ENCODE measurements around the gene RPL35A. TPM values are rescaled to one million over a fixed set of nuclear protein-coding genes. Genes with fewer than 3 reads are reported as not detected.

Gene RPL35A
- total and polyA plus RNA-seq, 2 of the 4 experiments (the other 2 are of a cell fraction), result 906 to 1,064 TPM

- Histone ChIP-seq H3K4me3 (ENCODE audit: insufficient read depth, low read depth, low read length) (no peak overlapping the region), H4K8ac (ENCODE audit: low read depth in 2 of 2, low read length in 2 of 2) (no peak overlapping the region), H2BK20ac (ENCODE audit: low read depth, low read length) (no peak overlapping the region), H2BK5ac (ENCODE audit: low read depth, low read length, poor library complexity, severe bottlenecking) (no peak overlapping the region), H3K79me1 (ENCODE audit: low read depth in 1 of 2, low read length in 2 of 2) (no peaks in the 10 kb centered on the region), H3K18ac (ENCODE audit: low read depth, low read length) (no peak overlapping the region), H4K20me1 (ENCODE audit: insufficient read depth, low read length) (no peaks in the 10 kb centered on the region), H3K4ac (ENCODE audit: low read depth, low read length) (no peak overlapping the region), H3K9me3 (ENCODE audit: control insufficient read depth, insufficient read depth, low read length) (no peaks in the 10 kb centered on the region), H2BK120ac (ENCODE audit: low read depth, low read length) (no peak overlapping the region), H3K27ac (ENCODE audit: insufficient read depth, low read length) (no peak overlapping the region), H3K36me3 (ENCODE audit: control insufficient read depth, insufficient read depth, low read length) (0 out of 2 replicates have a peak, but pooled peaks cover 1% of the 10 kb centered on the region), H2AFZ (replicated peaks; ENCODE audit: low read length, poor library complexity) (no peak overlapping the region), H3K4me2 (ENCODE audit: low read depth, low read length) (no peak overlapping the region), H3K56ac (ENCODE audit: extremely low read depth, insufficient read depth, low read length) (no peak overlapping the region), H2BK15ac (ENCODE audit: low read depth, low read length) (no peak overlapping the region), H3K4me1 (ENCODE audit: control insufficient read depth, insufficient read depth, low read length) (no peaks in the 10 kb centered on the region), H3K14ac (replicated peaks; ENCODE audit: low read depth, low read length) (no peak overlapping the region), H4K91ac (ENCODE audit: insufficient read depth, low read depth, low read length) (no peak overlapping the region), H3K23ac (ENCODE audit: low read depth, low read length) (no peak overlapping the region), H3K27me3 (ENCODE audit: control insufficient read depth, insufficient read depth, low read length) (no peaks in the 10 kb centered on the region), H4K5ac (ENCODE audit: low read depth, low read length) (no peak overlapping the region), H3K9me1 (ENCODE audit: insufficient read depth, low read length) (no peaks in the 10 kb centered on the region), H3K9ac (ENCODE audit: low read depth, low read length) (no peak overlapping the region), H2AK9ac (replicated peaks; ENCODE audit: low read depth, low read length, poor library complexity) (no peak overlapping the region), H2AK5ac (ENCODE audit: low read depth, low read length) (no peak overlapping the region)
- intact Hi-C loops (cut with micrococcal nuclease) (no loop called here), dilution Hi-C loops (cut with HindIII; ENCODE audit: low sequenced_read_pairs, unreplicated experiment) (no loop called here), in situ Hi-C loops (cut with MboI; ENCODE audit: low sequenced_read_pairs) (no loop called here)
- no TSS peak for BruUV-seq (replicated peaks)
- no CpG with 5 or more reads among the region's 3 CpGs for WGBS, 2 experiments (ENCODE audit: extremely low coverage in 2 of 2, insufficient read length in 1 of 2)
- TF ChIP-seq POLR2A (IDR thresholded peaks at IDR 0.05; ENCODE audit: low read depth, low read length) (no peak), RAD21 (IDR thresholded peaks at IDR 0.05; ENCODE audit: low read length) (no peak), MAFK (IDR thresholded peaks at IDR 0.05; ENCODE audit: low read depth, low read length) (no peak), RFX5 (IDR thresholded peaks at IDR 0.05; ENCODE audit: low read depth, low read length) (no peak)
- ATAC-seq (ENCODE audit: low read depth), result no peak
- ChIA-PET CTCF (no interaction called here), POLR2A (ENCODE audit: unreplicated experiment) (no interaction called here)
- DNase-seq, result no peak
Observed at GRCh38 chr3:197997936-197998335, 47.9 kb downstream of the RPL35A start.

Small RNA genes within 50 kb of the gene (microRNA-seq; reads per million reads assigned to microRNA genes)
- gene RNU6-621P (ENCODE audit: insufficient read depth, insufficient read length), result not detected

Small RNA genes within 50 kb of the gene (small RNA-seq; reads per million reads assigned to genes)
- 0 reads per million in 5 experiments for gene RNU6-621P

Other genes starting within 250 kb of the RPL35A start
- gene RUBCN, start 213.3 kb upstream of the RPL35A start, total RNA-seq (2012; rRNA removed), result 8.3 and 10.8 TPM in 2 replicates
- 11.8 and 12.6 TPM in 2 replicates for gene RUBCN, start 213.3 kb upstream of the RPL35A start, polyA plus RNA-seq (2012; rRNA removed)
- gene FYTTD1, start 200.3 kb upstream of the RPL35A start, total RNA-seq (2012; rRNA removed), result 50.2 and 67.2 TPM in 2 replicates
- gene FYTTD1, start 200.3 kb upstream of the RPL35A start, polyA plus RNA-seq (2012; rRNA removed), result 15.4 and 20.4 TPM in 2 replicates
- 28.5 and 33.1 TPM in 2 replicates for gene LRCH3, start 158.9 kb upstream of the RPL35A start, total RNA-seq (2012; rRNA removed)
- gene LRCH3, start 158.9 kb upstream of the RPL35A start, polyA plus RNA-seq (2012; rRNA removed), result 30.4 and 40.5 TPM in 2 replicates
- 3.3 and 3.9 TPM in 2 replicates for gene LMLN, start 10.0 kb downstream of the RPL35A start, total RNA-seq (2012; rRNA removed)
- 3.1 and 3.3 TPM in 2 replicates for gene LMLN, start 10.0 kb downstream of the RPL35A start, polyA plus RNA-seq (2012; rRNA removed)